Mesenchymal stem cell (in vitro differentiated cells and primary cell): Measurements from ENCODE around the gene VMAC.

Experiments
- DNase-seq: peaks from one replicate; pipeline ENCODE4 v3.0.0-alpha.2; 2013
- H2AFZ ChIP-seq: one replicate; pipeline ENCODE4 v1.6.1; 2013; ENCODE audit warnings: low read depth, mild to moderate bottlenecking, control low read depth, inconsistent platforms, low read length, moderate library complexity
- H2AK5ac ChIP-seq: 2 replicates; pipeline ENCODE4 v1.6.1; 2013; ENCODE audit warnings: low read length, moderate library complexity, mild to moderate bottlenecking, inconsistent platforms; ENCODE audit not compliant: severe bottlenecking
- H2BK120ac ChIP-seq: one replicate; pipeline ENCODE4 v1.6.1; 2013; ENCODE audit warnings: low read depth, mild to moderate bottlenecking, inconsistent platforms, low read length, moderate library complexity
- H2BK12ac ChIP-seq, 2 experiments: one replicate each; pipeline ENCODE4 v1.6.1; 2013; ENCODE audit warnings: inconsistent platforms in 2 of 2, low read length in 2 of 2, mild to moderate bottlenecking in 2 of 2, moderate library complexity in 2 of 2, control low read depth in 1 of 2
- H2BK15ac ChIP-seq: one replicate; pipeline ENCODE4 v1.6.1; 2013; ENCODE audit warnings: mild to moderate bottlenecking, low read depth, inconsistent platforms; ENCODE audit not compliant: poor library complexity, severe bottlenecking
- H2BK5ac ChIP-seq: 2 replicates; pipeline ENCODE4 v1.6.1; 2013; ENCODE audit warnings: low read depth, mild to moderate bottlenecking, low read length, control low read depth, inconsistent platforms; ENCODE audit not compliant: poor library complexity, severe bottlenecking
- H3K14ac ChIP-seq, 2 experiments: one replicate each; pipeline ENCODE4 v1.6.1; 2013; ENCODE audit warnings: inconsistent platforms in 2 of 2, low read length in 2 of 2, control low read depth in 1 of 2, mild to moderate bottlenecking in 1 of 2, moderate library complexity in 1 of 2
- H3K18ac ChIP-seq, 2 experiments: one replicate each; pipeline ENCODE4 v1.6.1; 2013; ENCODE audit warnings: inconsistent platforms in 2 of 2, low read length in 2 of 2, control low read depth in 1 of 2, low read depth in 1 of 2, mild to moderate bottlenecking in 1 of 2
- H3K23ac ChIP-seq, 2 experiments: one replicate each; pipeline ENCODE4 v1.6.1; 2013; ENCODE audit warnings: inconsistent platforms in 2 of 2, low read length in 2 of 2, mild to moderate bottlenecking in 2 of 2, moderate library complexity in 2 of 2, control low read depth in 1 of 2
- H3K27ac ChIP-seq: 2 replicates; pipeline ENCODE4 v1.5.1; 2013; ENCODE audit warnings: mild to moderate bottlenecking, moderate library complexity, low read length, control low read depth, inconsistent platforms; ENCODE audit not compliant: poor library complexity, severe bottlenecking
- H3K27me3 ChIP-seq, 2 experiments: 2 replicates each; pipeline versions ENCODE4 v1.6.1 to v1.7.0; 2013; ENCODE audit warnings: low read length in 2 of 2, mild to moderate bottlenecking in 2 of 2, moderate library complexity in 2 of 2, control low read depth in 1 of 2, inconsistent platforms in 1 of 2; ENCODE audit not compliant: control insufficient read depth in 1 of 2, insufficient read depth in 1 of 2
- H3K36me3 ChIP-seq, 2 experiments: 2 replicates each; pipeline versions ENCODE4 v1.6.1 to v1.7.0; 2013; ENCODE audit warnings: low read length in 2 of 2, control low read depth in 1 of 2, inconsistent platforms in 1 of 2, low read depth in 1 of 2, mild to moderate bottlenecking in 1 of 2; ENCODE audit not compliant: insufficient read depth in 2 of 2, control insufficient read depth in 1 of 2
- H3K4ac ChIP-seq, 2 experiments: one replicate each; pipeline ENCODE4 v1.6.1; 2013; ENCODE audit warnings: inconsistent platforms in 2 of 2, low read length in 2 of 2, mild to moderate bottlenecking in 2 of 2, moderate library complexity in 2 of 2, control low read depth in 1 of 2, low read depth in 1 of 2
- H3K4me1 ChIP-seq: 2 replicates; pipeline ENCODE4 v1.6.1; 2013; ENCODE audit warnings: low read depth, low read length, control low read depth; ENCODE audit not compliant: control insufficient read depth, insufficient read depth
- H3K4me2 ChIP-seq: 2 replicates; pipeline ENCODE4 v1.6.1; 2013; ENCODE audit warnings: low read length, mild to moderate bottlenecking, inconsistent platforms; ENCODE audit not compliant: poor library complexity, severe bottlenecking
- H3K4me3 ChIP-seq, 2 experiments: 2 replicates each; pipeline versions ENCODE4 v1.5.1 to v1.7.0; 2013; ENCODE audit warnings: low read length in 2 of 2, mild to moderate bottlenecking in 2 of 2, control low read depth in 1 of 2, low read depth in 1 of 2; ENCODE audit not compliant: insufficient read depth in 1 of 2
- H3K79me1 ChIP-seq: replicated peaks from 2 replicates; pipeline ENCODE4 v1.6.1; 2013; ENCODE audit warnings: mild to moderate bottlenecking, control low read depth, low read length, inconsistent platforms; ENCODE audit not compliant: poor library complexity, severe bottlenecking
- H3K9ac ChIP-seq: 2 replicates; pipeline ENCODE4 v1.7.0; 2013; ENCODE audit warnings: mild to moderate bottlenecking, low read length, moderate library complexity
- H3K9me3 ChIP-seq: 2 replicates; pipeline ENCODE4 v1.7.0; 2013; ENCODE audit warnings: mild to moderate bottlenecking, low read length; ENCODE audit not compliant: control insufficient read depth
- H4K8ac ChIP-seq: one replicate; pipeline ENCODE4 v1.6.1; 2013; ENCODE audit warnings: inconsistent platforms, mild to moderate bottlenecking, low read length, moderate library complexity
- H4K91ac ChIP-seq: one replicate; pipeline ENCODE4 v1.6.1; 2013; ENCODE audit warnings: mild to moderate bottlenecking, low read length, inconsistent platforms
- WGBS: methylation state at CpG from one replicate; pipeline ENCODE4 v1.1.7; 2013; ENCODE audit warnings: mixed read lengths; 5-methylcytosine and 5-hydroxymethylcytosine counted together

Gene VMAC

GRCh38 chr19:5913739-5914357 is 9.2 kb downstream of the VMAC start, which contains the start of gene CAPS:
Gene CAPS (plus strand): TSS chr19:5914254. CDS start chr19:5914407, 153 bp downstream.
- Histone ChIP-seq H4K91ac (peak within 1 kb of the TSS; percentile 44), H3K36me3 (peaks cover 40 to 75% of the 10 kb centered on the region in 2 experiments)

DNA sequence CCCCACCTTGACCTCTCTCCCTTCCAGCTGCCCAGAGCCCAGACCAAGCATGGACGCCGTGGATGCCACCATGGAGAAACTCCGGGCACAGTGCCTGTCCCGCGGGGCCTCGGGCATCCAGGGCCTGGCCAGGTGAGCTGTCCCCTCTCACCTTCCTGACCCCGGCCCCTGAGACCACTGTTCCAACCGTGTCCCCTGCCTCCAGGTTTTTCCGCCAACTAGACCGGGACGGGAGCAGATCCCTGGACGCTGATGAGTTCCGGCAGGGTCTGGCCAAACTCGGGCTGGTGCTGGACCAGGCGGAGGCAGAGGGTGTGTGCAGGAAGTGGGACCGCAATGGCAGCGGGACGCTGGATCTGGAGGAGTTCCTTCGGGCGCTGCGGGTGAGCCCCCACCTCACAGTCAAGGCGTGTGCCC is 9.7 kb downstream of the VMAC start:
- H4K91ac ChIP-seq: peak overlapping the region; percentile 35
- no peak overlapping the region for H3K27ac ChIP-seq
- H2AFZ ChIP-seq: no peak overlapping the region
- no peak overlapping the region for H3K14ac ChIP-seq
- H3K9ac ChIP-seq: peak overlapping the region; percentile 68
- H3K4me2 ChIP-seq: no peak overlapping the region
- H2AK5ac ChIP-seq: peak overlapping the region; percentile 14
- no peak overlapping the region for H2BK5ac ChIP-seq
- no peaks in the 10 kb centered on the region for H3K27me3 ChIP-seq
- DNase-seq: no peak
- H3K4me1 ChIP-seq: peaks cover 19% of the 10 kb centered on the region
- no peak overlapping the region for H3K18ac ChIP-seq
- H2BK15ac ChIP-seq: no peak overlapping the region
- H3K79me1 ChIP-seq: peaks cover 23% of the 10 kb centered on the region
- no peak overlapping the region for H3K4me3 ChIP-seq
- H4K8ac ChIP-seq: no peak overlapping the region
- H3K36me3 ChIP-seq: peaks cover 40 to 75% of the 10 kb centered on the region in 2 experiments
- H3K9me3 ChIP-seq: no peaks in the 10 kb centered on the region
- H3K23ac ChIP-seq: no peak overlapping the region
- 96% methylated on average over 22 of the region's 22 CpGs for WGBS
- no peak overlapping the region for H3K4ac ChIP-seq
- H2BK12ac ChIP-seq: no peak overlapping the region
- no peak overlapping the region for H2BK120ac ChIP-seq

More at GRCh38 chr19:5913739-5914357, 9.2 kb downstream of the VMAC start, which contains the start of gene CAPS:
- peak within 1 kb of the TSS; percentile 14 for H2AK5ac ChIP-seq
- H3K27ac ChIP-seq: no peak within 1 kb of the TSS
- no peak within 1 kb of the TSS for H2BK15ac ChIP-seq
- peaks cover 19% of the 10 kb centered on the region for H3K4me1 ChIP-seq
- H3K27me3 ChIP-seq: no peaks in the 10 kb centered on the region
- no peak within 1 kb of the TSS for H2BK120ac ChIP-seq
- no peak within 1 kb of the TSS for H2AFZ ChIP-seq
- no peak for DNase-seq
- peak within 1 kb of the TSS in 1 of 2 experiments; percentile 10 for H2BK12ac ChIP-seq
- H3K9ac ChIP-seq: peak within 1 kb of the TSS; percentile 68
- H3K4me2 ChIP-seq: no peak within 1 kb of the TSS
- no peak within 1 kb of the TSS for H3K23ac ChIP-seq
- no peak within 1 kb of the TSS for H3K4ac ChIP-seq
- 90% methylated on average over 10 of the region's 10 CpGs for WGBS
- no peak within 1 kb of the TSS for H4K8ac ChIP-seq
- no peak within 1 kb of the TSS for H3K14ac ChIP-seq
- H3K79me1 ChIP-seq: peaks cover 19% of the 10 kb centered on the region
- H2BK5ac ChIP-seq: peak within 1 kb of the TSS; percentile 46
- no peak within 1 kb of the TSS for H3K18ac ChIP-seq
- H3K9me3 ChIP-seq: no peaks in the 10 kb centered on the region
- H3K4me3 ChIP-seq: no peak within 1 kb of the TSS

DNA sequence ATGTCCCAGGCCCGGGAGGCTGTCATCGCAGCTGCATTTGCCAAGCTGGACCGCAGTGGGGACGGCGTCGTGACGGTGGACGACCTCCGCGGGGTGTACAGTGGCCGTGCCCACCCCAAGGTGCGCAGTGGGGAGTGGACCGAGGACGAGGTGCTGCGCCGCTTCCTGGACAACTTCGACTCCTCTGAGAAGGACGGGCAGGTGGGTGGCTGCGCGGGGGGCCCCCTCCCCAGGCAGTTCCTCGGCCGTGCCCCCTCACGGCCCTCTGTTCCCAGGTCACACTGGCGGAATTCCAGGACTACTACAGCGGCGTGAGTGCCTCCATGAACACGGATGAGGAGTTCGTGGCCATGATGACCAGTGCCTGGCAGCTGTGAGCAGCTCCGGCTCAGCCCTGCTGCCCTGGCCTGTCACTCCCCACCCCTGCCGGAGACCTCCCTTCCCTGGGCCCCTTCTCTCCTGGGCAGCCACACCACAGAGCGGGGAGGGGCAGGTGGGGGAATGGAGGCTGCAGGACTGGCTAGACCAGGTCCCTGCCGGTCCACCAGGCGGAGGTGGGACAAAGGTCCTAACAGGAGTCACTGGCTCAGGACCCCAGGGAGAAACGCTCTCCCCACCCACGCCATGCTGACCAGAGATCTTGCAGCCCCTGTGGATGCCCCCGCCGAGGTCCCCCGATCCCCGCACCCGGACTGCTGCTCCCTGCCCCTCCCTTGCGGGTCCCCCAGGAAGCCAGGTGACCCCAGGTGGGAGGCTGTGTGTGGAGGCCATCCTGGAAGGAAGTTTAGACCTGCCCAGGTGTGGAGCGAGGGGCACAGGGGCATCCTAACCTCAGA is 10.5 kb downstream of the VMAC start:
- Histone ChIP-seq H3K27ac (no peak overlapping the region), H2AK5ac (no peak overlapping the region), H3K23ac (no peak overlapping the region), H2BK15ac (no peak overlapping the region), H4K91ac (peak overlapping the region; percentile 44), H3K4ac (no peak overlapping the region), H3K27me3 (no peaks in the 10 kb centered on the region), H3K4me3 (no peak overlapping the region), H4K8ac (no peak overlapping the region), H3K4me1 (peaks cover 19% of the 10 kb centered on the region), H3K4me2 (no peak overlapping the region), H2BK120ac (no peak overlapping the region), H3K79me1 (peaks cover 24% of the 10 kb centered on the region), H3K36me3 (peaks cover 42 to 75% of the 10 kb centered on the region in 2 experiments), H2BK12ac (peak overlapping the region in 1 of 2 experiments; percentile 10), H2AFZ (no peak overlapping the region), H3K9me3 (no peaks in the 10 kb centered on the region), H3K18ac (peak overlapping the region in 1 of 2 experiments; percentile 48), H3K9ac (no peak overlapping the region), H3K14ac (no peak overlapping the region), H2BK5ac (no peak overlapping the region)
- WGBS: 95% methylated on average over 39 of the region's 42 CpGs
- no peak for DNase-seq

- Histone ChIP-seq H3K4me1 (peaks cover 19% of the 10 kb centered on the region), H3K4ac (no peak overlapping the region), H2BK15ac (no peak overlapping the region), H4K8ac (no peak overlapping the region), H3K4me3 (no peak overlapping the region), H3K79me1 (peaks cover 24% of the 10 kb centered on the region), H2BK120ac (no peak overlapping the region), H4K91ac (no peak overlapping the region), H3K9me3 (no peaks in the 10 kb centered on the region), H3K36me3 (peaks cover 47 to 69% of the 10 kb centered on the region in 2 experiments), H2BK12ac (no peak overlapping the region), H3K27ac (no peak overlapping the region), H3K18ac (no peak overlapping the region), H3K23ac (no peak overlapping the region), H2AK5ac (no peak overlapping the region), H3K14ac (no peak overlapping the region), H3K27me3 (no peaks in the 10 kb centered on the region), H2AFZ (no peak overlapping the region), H3K4me2 (no peak overlapping the region), H2BK5ac (no peak overlapping the region), H3K9ac (peak overlapping the region; percentile 67)
- DNase-seq: no peak
- WGBS: 93% methylated on average over 8 of the region's 11 CpGs
These were observed 11.1 kb downstream of the VMAC start for GRCh38 chr19:5915782-5916165.
